GM12892 (cell line): ENCODE measurements around the gene KIF1B.
A peak's percentile ranks its signal among the peaks of the same experiment; 100 is the strongest.

ENCODE experiments used
- DNase-seq: peaks from one replicate; pipeline ENCODE4 v3.0.0; 2011; ENCODE audit not compliant: insufficient read length
- FAIRE-seq: peaks from 2 replicates; lab custom pipeline; 2011; peaks lifted over from hg19 to GRCh38; lab: Jason Lieb, UNC
- POLR2A ChIP-seq: IDR thresholded peaks from 2 replicates; pipeline ENCODE4 v1.6.1; 2011; ENCODE audit warnings: low read depth, low read length, control low read depth
- POLR2AphosphoS5 ChIP-seq: IDR thresholded peaks from 2 replicates; pipeline ENCODE4 v1.6.1; 2011; ENCODE audit warnings: low read depth, low read length, control low read depth
- TAF1 ChIP-seq: IDR thresholded peaks from 2 replicates; pipeline ENCODE4 v1.6.1; 2011; ENCODE audit warnings: low read depth, mild to moderate bottlenecking, control low read depth, low read length, borderline replicate concordance

KIF1B gene

GRCh38 chr1:10328180-10328963, 118.0 kb downstream of the KIF1B start:
- FAIRE-seq: no peak
- no peak for DNase-seq
- TF ChIP-seq TAF1: no peak
- TF ChIP-seq POLR2AphosphoS5: no peak
- TF ChIP-seq POLR2A: no peak

- DNase-seq (no peak), FAIRE-seq (no peak)
- TF ChIP-seq TAF1 (no peak), POLR2AphosphoS5 (no peak), POLR2A (no peak)
Observed at GRCh38 chr1:10337436-10337835, 127.1 kb downstream of the KIF1B start.

GRCh38 chr1:10338047-10338446, 127.7 kb downstream of the KIF1B start:
- FAIRE-seq (no peak), DNase-seq (peak; percentile 45)
- TF ChIP-seq TAF1 (no peak), POLR2A (no peak), POLR2AphosphoS5 (no peak)

- DNase-seq (no peak), FAIRE-seq (no peak)
- no peak for TF ChIP-seq POLR2AphosphoS5
- TF ChIP-seq TAF1: no peak
- no peak for TF ChIP-seq POLR2A
Observed at GRCh38 chr1:10338611-10339010, 128.2 kb downstream of the KIF1B start.

- TF ChIP-seq POLR2A (no peak), TAF1 (no peak), POLR2AphosphoS5 (no peak)
- DNase-seq (no peak), FAIRE-seq (no peak)
Observed at GRCh38 chr1:10339036-10339567, 128.7 kb downstream of the KIF1B start.

GRCh38 chr1:10339815-10340214, 129.4 kb downstream of the KIF1B start:
- DNase-seq: no peak
- TF ChIP-seq POLR2AphosphoS5 (no peak), POLR2A (no peak), TAF1 (no peak)
- no peak for FAIRE-seq

- TF ChIP-seq POLR2AphosphoS5 (no peak), TAF1 (no peak), POLR2A (no peak)
- FAIRE-seq: no peak
Observed at GRCh38 chr1:10340930-10341590, 130.7 kb downstream of the KIF1B start.

GRCh38 chr1:10347109-10347508, 136.7 kb downstream of the KIF1B start:
- FAIRE-seq (no peak), DNase-seq (no peak)
- no peak for TF ChIP-seq TAF1
- TF ChIP-seq POLR2AphosphoS5: no peak
- no peak for TF ChIP-seq POLR2A

More at GRCh38 chr1:10340930-10341590, 130.7 kb downstream of the KIF1B start:
- no peak for DNase-seq

GRCh38 chr1:10353282-10353681, 142.9 kb downstream of the KIF1B start:
- TF ChIP-seq POLR2A (no peak), TAF1 (no peak), POLR2AphosphoS5 (no peak)
- DNase-seq: no peak
- FAIRE-seq: no peak

- no peak for FAIRE-seq
- TF ChIP-seq POLR2AphosphoS5: no peak
- no peak for TF ChIP-seq TAF1
- no peak for TF ChIP-seq POLR2A
- no peak for DNase-seq
Observed at GRCh38 chr1:10353693-10354092, 143.3 kb downstream of the KIF1B start.

- FAIRE-seq: no peak
- DNase-seq: no peak
- TF ChIP-seq POLR2A (no peak), POLR2AphosphoS5 (no peak), TAF1 (no peak)
Observed at GRCh38 chr1:10360045-10360444, 149.7 kb downstream of the KIF1B start.

GRCh38 chr1:10361515-10361914, 151.1 kb downstream of the KIF1B start:
- TF ChIP-seq POLR2AphosphoS5: no peak
- TF ChIP-seq POLR2A: no peak
- no peak for TF ChIP-seq TAF1
- FAIRE-seq (no peak), DNase-seq (no peak)

GRCh38 chr1:10368194-10368593, 157.8 kb downstream of the KIF1B start:
- TF ChIP-seq TAF1 (no peak), POLR2A (no peak)
- no peak for FAIRE-seq
- DNase-seq: no peak
